Lung (tissue), 12 donors: ENCODE measurements around the gene GSC2. TPM values are rescaled to one million over a fixed set of nuclear protein-coding genes. Genes with fewer than 3 reads are reported as not detected.

Experiments used
- ATAC-seq: fragments of 200-7000 bp; cut with Tn5 transposase; one replicate; pipeline ENCODE4 v1.9.1; 2020; ENCODE audit warnings: moderate number of reproducible peaks; ENCODE audit not compliant: insufficient read depth, low FRiP score
- DNase-seq, 3 donors: peaks; one replicate each; pipeline ENCODE4 v3.0.0-alpha.2; 2013 to 2017
- H3K27ac ChIP-seq, 2 donors: one replicate each; pipeline ENCODE4 v1.5.1; 2013; ENCODE audit warnings: mild to moderate bottlenecking in 2 of 2, moderate library complexity in 2 of 2, control low read depth in 1 of 2, inconsistent platforms in 1 of 2, low read depth in 1 of 2, low read length in 1 of 2
- H3K27me3 ChIP-seq, 3 donors: one replicate each; pipeline ENCODE4 v1.5.1; 2013; ENCODE audit warnings: low read length in 2 of 3; ENCODE audit not compliant: control insufficient read depth in 3 of 3, insufficient read depth in 3 of 3
- H3K36me3 ChIP-seq, 4 donors: one replicate each; pipeline ENCODE4 v1.5.1; 2013; ENCODE audit warnings: low read length in 4 of 4, mild to moderate bottlenecking in 1 of 4, moderate library complexity in 1 of 4; ENCODE audit not compliant: control insufficient read depth in 4 of 4, insufficient read depth in 4 of 4
- H3K4me1 ChIP-seq, 5 donors: one replicate each; pipeline ENCODE4 v1.5.1; 2013; ENCODE audit warnings: low read length in 5 of 5, mild to moderate bottlenecking in 2 of 5, moderate library complexity in 1 of 5; ENCODE audit not compliant: control insufficient read depth in 5 of 5, insufficient read depth in 5 of 5
- H3K4me3 ChIP-seq: one replicate; pipeline ENCODE4 v1.5.1; 2013; ENCODE audit warnings: mild to moderate bottlenecking, control low read depth, moderate library complexity
- H3K9ac ChIP-seq, 2 donors: one replicate each; pipeline ENCODE4 v1.5.1; 2013; ENCODE audit warnings: low read length in 2 of 2, control low read depth in 1 of 2; ENCODE audit not compliant: insufficient read depth in 1 of 2
- H3K9me3 ChIP-seq, 4 donors: one replicate each; pipeline ENCODE4 v1.5.1; 2013; ENCODE audit warnings: low read length in 3 of 4, mild to moderate bottlenecking in 1 of 4, moderate library complexity in 1 of 4; ENCODE audit not compliant: control insufficient read depth in 4 of 4, insufficient read depth in 3 of 4
- CTCF ChIP-seq: IDR thresholded peaks from 2 replicates; pipeline ENCODE4 v1.5.1; 2012; ENCODE audit warnings: mild to moderate bottlenecking; ENCODE audit errors: control extremely low read depth, extremely low read depth
- WGBS, 2 donors: extraction: QIAGEN DNeasy Blood & Tissue Kit; methylation state at CpG; one replicate each; pipeline ENCODE4 v1.1.7; 2013; 5-methylcytosine and 5-hydroxymethylcytosine counted together
- polyA plus RNA-seq, 2 donors: library from polyadenylated mRNA; stranded (reverse); fragments of 200-250 nt; gene quantifications; one replicate each; pipeline ENCODE4 v1.2.1, GENCODE V29; 2013
- total RNA-seq, 2 donors: library from RNA; depleted of rRNA in 1 of 2; stranded (reverse); fragments of >200 nt in 1 of 2; gene quantifications; one replicate each; pipeline ENCODE4 v1.2.1, GENCODE V29; 2014 to 2021
- donor health status: control.
- donor health status: control.
- donor health status: Bipolar disorder and iron deficiency.
- donor health status: healthy.
- donor health status: DM: yes; HTN: yes; CAD: no.

GSC2 gene
- total and polyA plus RNA-seq, 4 donors = not detected

GRCh38 chr22:19103880-19104821 is 45.9 kb downstream of the GSC2 start:
- no peaks in the 10 kb centered on the region for H3K9me3 ChIP-seq
- DNase-seq = peak in 2 of 3 donors; percentile 38 to 48
- no peak overlapping the region for H3K4me3 ChIP-seq
- H3K4me1 ChIP-seq = peaks cover 10 to 42% (median 13%) of the 10 kb centered on the region in 5 donors
- TF ChIP-seq CTCF = no peak
- H3K9ac ChIP-seq = no peak overlapping the region
- H3K27ac ChIP-seq = peak overlapping the region in 1 of 2 donors; percentile 15
- no peaks in the 10 kb centered on the region for H3K27me3 ChIP-seq
- ATAC-seq = no peak
- no peaks in the 10 kb centered on the region for H3K36me3 ChIP-seq
- 68 to 84% methylated on average over 5 of the region's 5 CpGs for WGBS, 2 donors

GRCh38 chr22:19098157-19098556 is 51.9 kb downstream of the GSC2 start:
- H3K36me3 ChIP-seq = peaks cover 0 to 3% (median 0%) of the 10 kb centered on the region in 4 donors
- no peak for ATAC-seq
- TF ChIP-seq CTCF = no peak
- no peak overlapping the region for H3K4me3 ChIP-seq
- H3K9me3 ChIP-seq = no peaks in the 10 kb centered on the region
- no peak overlapping the region for H3K9ac ChIP-seq
- no peaks in the 10 kb centered on the region for H3K27me3 ChIP-seq
- H3K27ac ChIP-seq = no peak overlapping the region
- peaks cover 0 to 14% (median 4%) of the 10 kb centered on the region in 5 donors for H3K4me1 ChIP-seq
- WGBS, 2 donors = 67 to 86% methylated on average over 4 of the region's 4 CpGs
- DNase-seq = peak; percentile 58 to 72 (median 70)

DNA sequence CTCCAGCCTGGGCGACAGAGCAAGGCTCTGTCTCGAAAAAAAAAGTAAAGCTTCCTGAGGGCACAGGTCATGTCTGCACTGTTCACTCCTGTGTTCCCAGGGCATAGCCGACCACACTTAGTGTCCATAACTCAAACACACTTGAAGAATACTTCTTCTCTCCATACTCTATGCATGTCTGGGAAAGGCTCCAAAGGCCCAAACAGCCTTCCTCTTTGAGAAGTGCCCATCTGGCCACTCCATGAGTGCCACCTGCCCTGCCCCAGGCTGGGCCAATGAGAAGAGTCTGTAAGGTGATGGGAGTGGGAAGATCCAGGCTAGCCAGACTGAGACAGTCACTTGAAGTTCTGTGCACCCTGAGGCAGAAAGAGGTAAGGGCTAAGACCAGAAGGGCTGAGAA is 52.6 kb downstream of the GSC2 start:
- H3K4me3 ChIP-seq = no peak overlapping the region
- WGBS, 2 donors = 59 to 64% methylated on average over 3 of the region's 3 CpGs
- TF ChIP-seq CTCF = no peak
- peaks cover 0 to 14% (median 4%) of the 10 kb centered on the region in 5 donors for H3K4me1 ChIP-seq
- no peaks in the 10 kb centered on the region for H3K9me3 ChIP-seq
- H3K27me3 ChIP-seq = no peaks in the 10 kb centered on the region
- H3K36me3 ChIP-seq = peaks cover 0 to 3% (median 0%) of the 10 kb centered on the region in 4 donors
- DNase-seq (no peak), ATAC-seq (no peak)
- H3K9ac ChIP-seq = no peak overlapping the region
- H3K27ac ChIP-seq = peak overlapping the region in 1 of 2 donors; percentile 63

Other genes starting within 250 kb of the GSC2 start
- 1 to 10 TPM; 3.1 to 5.9 TPM for gene DGCR6, start 244.0 kb downstream of the GSC2 start, total RNA-seq
- gene DGCR6, start 244.0 kb downstream of the GSC2 start, polyA plus RNA-seq = 1 to 10 TPM; 1.3 to 4.7 TPM
- gene PRODH, start 214.0 kb downstream of the GSC2 start, total RNA-seq = 10 to 100 TPM; 28.7 to 65.7 TPM
- 10 to 100 TPM in 1 of 2 donors, 1 to 10 TPM in 1; 6.6 to 35.8 TPM for gene PRODH, start 214.0 kb downstream of the GSC2 start, polyA plus RNA-seq
- gene DGCR2, start 27.9 kb downstream of the GSC2 start, total RNA-seq = 10 to 100 TPM; 57.9 to 77.4 TPM
- 10 to 100 TPM; 40.4 to 43.0 TPM for gene DGCR2, start 27.9 kb downstream of the GSC2 start, polyA plus RNA-seq
- gene TSSK2, start 19.0 kb downstream of the GSC2 start, total RNA-seq = under 1 TPM in 1 of 2 donors, not detected in 1; 0.25 TPM
- gene TSSK2, start 19.0 kb downstream of the GSC2 start, polyA plus RNA-seq = under 1 TPM; 0.08 TPM
- gene ESS2, start 5.6 kb downstream of the GSC2 start, total RNA-seq = 10 to 100 TPM in 1 of 2 donors, 1 to 10 TPM in 1; 7.9 to 15.3 TPM
- 10 to 100 TPM; 12.2 to 19.8 TPM for gene ESS2, start 5.6 kb downstream of the GSC2 start, polyA plus RNA-seq
- gene SLC25A1, start 28.4 kb upstream of the GSC2 start, total RNA-seq = 10 to 100 TPM; 36.3 to 95.8 TPM
- 10 to 100 TPM; 48.1 to 49.1 TPM for gene SLC25A1, start 28.4 kb upstream of the GSC2 start, polyA plus RNA-seq
- gene CLTCL1, start 141.4 kb upstream of the GSC2 start, total RNA-seq = 1 to 10 TPM; 5.9 to 9.2 TPM
- gene CLTCL1, start 141.4 kb upstream of the GSC2 start, polyA plus RNA-seq = 1 to 10 TPM; 2.6 to 2.8 TPM